Activated CD4-positive, alpha-beta T cell treated with anti-CD3 and anti-CD28 coated beads for 1 hour (primary cell): Measurements from ENCODE around the gene EPSTI1.

Experiments used
- DNase-seq: peaks from one replicate; pipeline ENCODE4 v3.0.0-alpha.2; 2020

The EPSTI1 gene

DNA sequence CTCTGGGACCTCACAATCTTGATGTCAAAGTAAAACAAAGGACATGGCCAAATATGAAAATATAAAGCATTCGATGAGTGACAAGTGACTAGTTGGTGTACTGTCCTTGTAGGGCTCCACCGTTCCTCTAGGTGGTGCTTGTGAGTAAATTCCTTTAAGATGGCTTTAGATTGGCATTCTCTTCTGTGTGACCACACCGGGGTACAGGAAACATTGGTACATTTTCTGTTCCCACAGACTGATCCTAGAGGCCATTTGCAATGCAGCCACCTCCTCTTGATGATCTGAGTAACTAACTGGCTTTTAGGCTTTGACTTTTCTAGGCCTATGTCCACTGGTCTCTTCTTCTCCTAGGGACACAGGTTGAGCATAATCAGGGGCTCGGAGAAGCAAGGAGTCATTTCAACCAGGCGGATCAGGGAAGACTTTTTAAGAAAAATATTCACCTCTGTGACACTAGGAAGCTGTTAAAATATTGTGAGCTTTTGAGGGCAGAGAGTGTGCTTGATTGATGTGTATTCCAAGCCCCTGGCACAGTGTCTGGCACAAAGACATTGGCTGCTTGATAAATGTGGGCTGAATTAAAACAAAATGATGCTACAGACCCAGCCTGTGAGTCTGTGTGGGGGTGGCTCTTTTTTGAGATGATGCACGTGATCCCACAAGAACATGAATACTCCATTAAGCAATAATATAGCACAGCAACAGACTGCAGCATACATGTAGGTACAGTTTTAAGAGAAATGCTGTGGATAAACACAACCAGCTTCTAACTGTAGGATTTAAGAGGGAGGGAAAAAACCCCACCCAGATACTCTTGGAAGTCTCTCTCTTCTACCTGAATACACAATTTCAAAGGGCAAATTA, 21.0 kb downstream of the EPSTI1 start:
- no peak for DNase-seq

GRCh38 chr13:42969565-42970172, 22.4 kb downstream of the EPSTI1 start:
- DNase-seq, result peak; percentile 63

DNA sequence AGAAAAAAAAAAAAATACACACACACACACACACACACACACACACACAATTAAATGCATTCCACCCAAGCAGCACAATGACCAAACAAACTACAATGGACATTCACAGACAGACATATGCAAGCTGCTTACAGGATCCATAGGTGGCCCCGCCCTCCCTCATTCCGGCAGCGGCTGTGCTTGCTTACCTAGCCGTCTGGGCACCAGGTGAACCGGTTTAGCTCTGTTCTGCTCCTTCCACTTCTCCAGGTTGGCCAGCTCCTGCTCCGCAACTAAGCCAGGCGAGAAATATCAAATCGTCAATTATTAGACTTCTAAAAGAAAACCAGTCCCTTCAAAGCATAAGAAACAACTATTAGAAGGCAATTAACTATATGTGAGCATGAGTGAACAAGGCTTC, 23.1 kb downstream of the EPSTI1 start:
- DNase-seq, result no peak

GRCh38 chr13:42967660-42968059, 24.4 kb downstream of the EPSTI1 start:
- DNase-seq, result no peak

DNA sequence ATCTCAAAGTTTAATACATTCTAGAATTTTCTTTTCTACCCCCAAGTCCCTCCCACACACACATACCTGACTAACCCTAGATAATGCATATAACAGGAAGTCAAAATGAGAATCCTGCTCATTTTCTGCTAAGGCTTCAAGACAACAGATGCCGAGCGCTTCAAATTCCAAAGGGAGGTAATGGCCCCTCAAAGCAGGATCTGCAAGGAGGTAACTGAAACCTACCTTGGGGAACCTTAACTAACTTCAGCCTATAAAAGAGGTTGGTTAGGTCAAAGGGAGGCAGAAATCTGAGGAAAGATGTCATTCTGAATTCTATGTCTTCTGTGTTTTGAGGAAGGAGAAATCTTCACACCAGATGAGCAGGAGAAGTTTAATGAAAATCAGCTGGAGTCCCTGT, 26.8 kb downstream of the EPSTI1 start:
- DNase-seq, result no peak

- no peak for DNase-seq
Measured at GRCh38 chr13:42964761-42965161, 27.3 kb downstream of the EPSTI1 start.

GRCh38 chr13:42959615-42960014, 32.4 kb downstream of the EPSTI1 start:
- no peak for DNase-seq

GRCh38 chr13:42957881-42958280, 34.2 kb downstream of the EPSTI1 start:
- no peak for DNase-seq

- no peak for DNase-seq
Measured at GRCh38 chr13:42950181-42950580, 41.9 kb downstream of the EPSTI1 start.

DNA sequence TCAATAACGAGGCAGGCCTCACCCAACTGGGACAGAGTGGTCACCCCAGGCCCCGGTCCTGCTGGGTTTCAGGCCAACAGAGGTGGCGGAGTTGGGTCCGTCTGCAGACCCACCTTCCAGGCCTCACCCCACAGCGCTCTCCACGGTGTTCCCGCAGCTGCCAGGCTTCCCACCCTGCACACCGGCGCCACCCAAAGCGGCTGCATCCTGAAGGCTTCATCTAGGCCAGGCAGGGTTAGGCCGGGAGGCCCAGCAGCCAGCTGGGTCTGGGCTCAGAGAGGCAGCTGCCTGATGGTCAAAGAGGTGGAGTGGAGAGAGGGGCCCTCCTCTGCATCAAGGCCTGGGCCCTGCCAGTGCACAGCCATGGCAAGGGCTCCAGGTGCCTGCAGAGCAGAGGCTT, 44.1 kb downstream of the EPSTI1 start:
- DNase-seq, result no peak

DNA sequence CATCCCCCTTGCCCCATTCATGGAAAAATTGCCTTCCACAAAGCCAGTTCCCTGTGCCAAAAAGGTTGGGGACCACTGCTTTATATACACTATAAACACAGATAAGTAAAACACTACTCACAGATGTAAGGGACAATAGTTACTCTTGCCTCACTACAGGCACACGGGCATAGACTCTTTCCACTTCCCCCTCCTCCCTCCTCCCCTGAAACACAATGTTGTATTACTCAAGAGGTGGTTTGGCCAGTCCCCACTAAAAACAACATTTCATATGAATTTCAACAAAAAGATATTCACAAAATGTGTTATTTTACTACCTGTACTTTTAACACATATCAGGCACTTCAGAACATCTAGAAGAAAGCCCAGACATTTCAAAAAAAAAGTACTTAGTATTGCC, 45.1 kb downstream of the EPSTI1 start:
- no peak for DNase-seq

DNA sequence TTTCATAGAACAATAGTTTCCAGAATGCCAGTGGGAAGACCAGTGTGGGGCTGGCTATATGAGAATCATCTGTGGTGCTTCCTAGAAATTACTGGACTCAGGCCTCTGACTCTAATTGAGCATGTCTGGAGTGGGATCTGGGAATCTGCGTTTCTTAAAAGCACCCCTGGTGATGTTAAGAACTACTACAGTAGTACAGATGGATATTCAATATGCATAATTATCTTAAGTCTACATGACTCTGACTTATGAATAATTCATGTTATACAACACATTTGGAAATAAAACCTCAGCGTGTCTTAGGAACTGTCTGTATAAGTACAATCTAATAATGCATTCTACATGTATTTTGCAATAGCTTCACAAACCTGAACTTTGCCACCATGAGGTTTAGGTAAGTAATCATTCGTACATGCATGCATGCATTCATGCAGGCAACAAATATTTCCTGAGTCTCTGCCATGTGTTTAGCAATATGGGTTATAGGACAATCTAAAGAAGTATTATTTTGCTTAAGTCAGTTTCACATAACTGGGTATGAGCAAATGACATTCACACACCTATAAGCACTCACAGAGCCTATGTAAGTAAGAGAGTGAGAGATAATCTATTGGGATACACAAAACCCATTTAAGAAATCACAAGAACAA, 62.0 kb downstream of the EPSTI1 start:
- DNase-seq, result no peak

GRCh38 chr13:42926555-42926954, 65.5 kb downstream of the EPSTI1 start:
- DNase-seq, result no peak

DNA sequence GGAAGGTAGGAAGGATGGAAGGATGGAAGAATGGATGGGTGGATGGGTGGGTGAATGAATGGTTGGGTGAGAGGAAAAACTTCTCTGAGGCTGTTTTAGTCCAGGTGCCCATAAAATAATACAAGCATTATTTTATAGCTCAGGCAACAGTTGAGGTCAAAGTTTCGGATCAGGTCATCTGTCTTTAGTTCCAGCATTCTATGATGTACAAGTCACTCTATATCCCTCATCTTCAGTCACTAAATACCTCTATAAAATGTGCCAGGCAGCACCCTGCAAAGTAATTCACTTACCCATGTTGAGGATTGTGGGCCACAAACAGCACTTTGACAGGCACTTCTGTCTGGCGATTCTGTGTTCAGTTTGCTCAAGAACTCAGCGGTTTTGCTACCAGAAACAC, 66.0 kb downstream of the EPSTI1 start:
- no peak for DNase-seq

DNA sequence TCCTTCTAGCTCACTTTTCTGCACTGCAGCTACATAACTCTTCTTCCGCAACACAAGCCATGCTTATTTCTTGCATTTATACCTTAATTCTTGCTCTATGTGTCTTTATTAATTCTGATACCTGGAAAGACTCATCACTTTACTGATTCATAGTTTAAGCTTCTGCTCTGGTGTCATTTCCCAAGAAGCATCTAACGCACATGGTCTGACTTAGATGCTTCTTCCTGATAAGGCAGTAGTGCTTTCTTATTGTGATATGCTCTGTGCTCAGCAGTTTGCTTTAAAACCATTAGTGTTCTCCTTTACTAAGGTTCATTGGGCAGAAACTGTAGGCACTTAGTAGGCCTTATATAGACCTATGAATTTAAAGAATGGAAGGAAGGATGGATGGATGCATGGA, 66.4 kb downstream of the EPSTI1 start:
- DNase-seq, result no peak

GRCh38 chr13:42924344-42924743, 67.7 kb downstream of the EPSTI1 start:
- DNase-seq, result no peak

GRCh38 chr13:42907745-42908144, 84.3 kb downstream of the EPSTI1 start:
- no peak for DNase-seq

DNA sequence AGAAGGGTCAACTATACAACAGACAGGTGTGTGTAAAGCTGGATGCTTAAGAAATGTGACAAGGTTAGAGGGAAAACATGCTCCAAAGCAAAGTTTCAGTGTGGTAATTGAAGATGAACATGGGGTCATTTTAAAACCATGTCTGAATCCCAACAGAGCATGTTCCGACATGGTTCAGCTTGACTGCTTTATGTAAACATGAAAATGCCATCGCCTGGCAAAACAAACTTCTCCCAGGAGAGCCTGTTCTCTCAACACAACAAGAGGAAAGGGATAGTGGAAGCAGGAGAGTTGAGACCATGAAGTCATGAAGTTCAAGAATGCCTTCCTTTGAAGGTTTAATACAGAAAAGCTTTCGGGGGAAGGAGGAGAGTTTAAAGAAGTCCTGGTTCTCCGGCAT, 85.8 kb downstream of the EPSTI1 start:
- no peak for DNase-seq

- DNase-seq, result no peak
Measured at GRCh38 chr13:42905579-42905978, 86.5 kb downstream of the EPSTI1 start.

- DNase-seq, result no peak
Measured at GRCh38 chr13:42899266-42899665, 92.8 kb downstream of the EPSTI1 start.

DNA sequence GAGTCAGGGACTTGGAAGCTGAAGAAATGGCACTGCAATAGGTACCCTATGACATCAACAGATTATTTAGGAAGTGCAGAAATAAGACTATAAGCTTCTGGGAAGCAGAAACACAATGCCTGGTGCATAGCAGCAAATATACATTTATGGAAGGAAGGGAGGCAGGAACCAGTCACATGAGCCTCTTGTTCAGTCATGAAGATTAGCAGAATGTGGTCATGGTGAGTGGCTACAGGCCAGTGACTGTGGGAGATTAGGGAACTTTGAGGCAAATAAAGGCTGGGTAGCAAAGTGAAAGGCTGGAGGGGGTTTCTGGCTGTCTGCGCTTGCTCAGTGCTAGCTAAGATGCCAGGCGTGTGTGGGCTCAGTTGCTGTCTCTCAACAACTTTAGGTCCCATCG, 96.3 kb downstream of the EPSTI1 start:
- no peak for DNase-seq

GRCh38 chr13:42894765-42895243, 97.2 kb downstream of the EPSTI1 start:
- no peak for DNase-seq

- DNase-seq, result no peak
Measured at GRCh38 chr13:42893214-42893671, 98.8 kb downstream of the EPSTI1 start.

DNA sequence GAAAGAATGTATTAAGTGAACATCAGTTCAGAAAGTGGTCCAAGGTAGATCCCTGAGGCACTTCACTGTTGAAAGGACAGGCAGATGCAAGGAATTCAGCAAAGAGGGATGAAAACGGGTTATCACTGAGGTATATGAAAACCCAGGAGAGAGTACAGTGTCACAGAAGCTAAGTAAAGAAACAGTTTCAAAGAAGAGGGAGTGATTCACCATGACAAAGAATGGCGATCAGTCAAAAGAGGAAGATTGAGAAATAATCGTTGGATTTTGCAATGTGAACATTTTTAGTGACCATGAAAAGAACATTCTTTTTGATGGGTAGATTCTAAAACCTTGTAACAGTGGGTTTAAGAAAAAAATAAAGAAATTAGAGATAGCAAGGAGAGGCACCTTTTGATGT, 99.3 kb downstream of the EPSTI1 start:
- DNase-seq, result no peak
